CD14-positive monocyte (primary cell): ENCODE measurements around the gene KCTD21. TPM values are rescaled to one million over a fixed set of nuclear protein-coding genes. Genes with fewer than 3 reads are reported as not detected.

Experiments
- DNase-seq, 3 donors: peaks; one replicate each; pipeline ENCODE4 v3.0.0-alpha.2; 2011 to 2022
- H2AFZ ChIP-seq: 2 replicates; pipeline ENCODE4 v1.6.0; 2012; ENCODE audit warnings: mild to moderate bottlenecking, low read depth, low read length, inconsistent platforms; ENCODE audit not compliant: insufficient read depth, poor library complexity, severe bottlenecking
- H3K27ac ChIP-seq, 2 donors: 1 replicate in 1 of 2; 2 replicates in 1 of 2; pipeline ENCODE4 v1.5.1; 2012 to 2013; ENCODE audit warnings: low read length in 2 of 2, control low read depth in 1 of 2, inconsistent platforms in 1 of 2, low read depth in 1 of 2, mild to moderate bottlenecking in 1 of 2
- H3K27me3 ChIP-seq, 2 donors: one replicate each; pipeline versions ENCODE4 v1.6.0 to v1.6.1; 2011 to 2013; ENCODE audit warnings: low read length in 2 of 2; ENCODE audit not compliant: control insufficient read depth in 2 of 2, insufficient read depth in 2 of 2
- H3K36me3 ChIP-seq, 2 donors: replicated peaks in 1 of 2; 1 replicate in 1 of 2; 2 replicates in 1 of 2; pipeline versions ENCODE4 v1.5.1 to v1.6.1; 2012 to 2013; ENCODE audit warnings: low read length in 2 of 2, control low read depth in 1 of 2, inconsistent platforms in 1 of 2, mild to moderate bottlenecking in 1 of 2; ENCODE audit not compliant: insufficient read depth in 2 of 2, control insufficient read depth in 1 of 2
- H3K4me1 ChIP-seq, 2 donors: 1 replicate in 1 of 2; 2 replicates in 1 of 2; pipeline versions ENCODE4 v1.5.1 to v1.6.1; 2012 to 2013; ENCODE audit warnings: low read length in 2 of 2, control low read depth in 1 of 2, inconsistent platforms in 1 of 2, mild to moderate bottlenecking in 1 of 2, moderate library complexity in 1 of 2; ENCODE audit not compliant: insufficient read depth in 2 of 2, control insufficient read depth in 1 of 2
- H3K4me2 ChIP-seq: replicated peaks from 2 replicates; pipeline ENCODE3; 2012; ENCODE audit warnings: low read length, moderate library complexity, mild to moderate bottlenecking; ENCODE audit not compliant: poor library complexity, severe bottlenecking; ENCODE audit errors: extremely low read depth
- H3K4me3 ChIP-seq, 3 experiments: fragments of 200-600 bp in 1 of 3; sonication (generic) in 1 of 3; replicated peaks in 1 of 3; 1 replicate in 2 of 3; 2 replicates in 1 of 3; pipeline ENCODE4 v1.5.1; 2011 to 2013; ENCODE audit warnings: low read length in 3 of 3, mild to moderate bottlenecking in 3 of 3, control low read depth in 2 of 3, low read depth in 2 of 3, inconsistent platforms in 1 of 3, moderate library complexity in 1 of 3
- H3K79me2 ChIP-seq: 2 replicates; pipeline ENCODE4 v1.6.0; 2012; ENCODE audit warnings: mild to moderate bottlenecking, control low read depth, inconsistent platforms, low read length, moderate library complexity; ENCODE audit not compliant: insufficient read depth
- H3K9ac ChIP-seq: 2 replicates; pipeline ENCODE4 v1.6.0; 2017; ENCODE audit warnings: low read length, mild to moderate bottlenecking; ENCODE audit not compliant: insufficient read depth, poor library complexity, severe bottlenecking
- H3K9me3 ChIP-seq, 2 donors: replicated peaks in 1 of 2; 1 replicate in 1 of 2; 2 replicates in 1 of 2; pipeline versions ENCODE4 v1.5.1 to v1.6.1; 2012 to 2013; ENCODE audit warnings: low read length in 2 of 2, control low read depth in 1 of 2; ENCODE audit not compliant: control insufficient read depth in 1 of 2, insufficient read depth in 1 of 2
- H4K20me1 ChIP-seq: 2 replicates; pipeline ENCODE4 v1.6.0; 2012; ENCODE audit warnings: mild to moderate bottlenecking, low read length, control low read depth, moderate library complexity; ENCODE audit not compliant: insufficient read depth
- H3K27ac Mint-ChIP-seq, 7 donors: one replicate each; pipeline ENCODE4 v1.8.0; 2020; ENCODE audit warnings: mild to moderate bottlenecking in 7 of 7, mixed read lengths in 7 of 7, moderate library complexity in 6 of 7, inconsistent platforms in 2 of 7
- H3K27me3 Mint-ChIP-seq, 3 donors: one replicate each; pipeline ENCODE4 v1.8.0; 2021 to 2022; ENCODE audit warnings: low read depth in 3 of 3, mild to moderate bottlenecking in 3 of 3, mixed read lengths in 3 of 3, moderate library complexity in 3 of 3, inconsistent platforms in 1 of 3
- H3K36me3 Mint-ChIP-seq, 2 donors: one replicate each; pipeline ENCODE4 v1.8.0; 2020; ENCODE audit warnings: mixed read lengths in 2 of 2, inconsistent platforms in 1 of 2, mild to moderate bottlenecking in 1 of 2
- H3K4me1 Mint-ChIP-seq: one replicate; pipeline ENCODE4 v1.8.0; 2020; ENCODE audit warnings: mild to moderate bottlenecking, mixed read lengths
- H3K4me3 Mint-ChIP-seq, 2 donors: one replicate each; pipeline ENCODE4 v1.8.0; 2020; ENCODE audit warnings: mild to moderate bottlenecking in 2 of 2, mixed read lengths in 2 of 2, moderate library complexity in 1 of 2
- H3K9me3 Mint-ChIP-seq, 7 donors: one replicate each; pipeline ENCODE4 v1.8.0; 2020 to 2022; ENCODE audit warnings: mixed read lengths in 7 of 7, mild to moderate bottlenecking in 6 of 7, moderate library complexity in 6 of 7, inconsistent platforms in 2 of 7
- CTCF ChIP-seq: fragments of 200-600 bp; IDR thresholded peaks from one replicate; pipeline ENCODE4 v1.8.0; 2022; ENCODE audit warnings: antibody characterized with exemption, mild to moderate bottlenecking
- WGBS: methylation state at CpG from one replicate; pipeline ENCODE4 v1.1.5; 2013; ENCODE audit warnings: missing lambda C conversion rate; ENCODE audit not compliant: insufficient coverage; 5-methylcytosine and 5-hydroxymethylcytosine counted together
- intact Hi-C, 2 donors: fragments of 100-400 bp; cut with micrococcal nuclease; formaldehyde crosslinking; loops; one replicate each; pipeline versions ENCODE4 v1.15.0 to v1.15.1; 2023
- polyA plus RNA-seq, 3 donors: library from polyadenylated mRNA; depleted of rRNA in 1 of 3; unstranded in 2 of 3; stranded (reverse) in 1 of 3; fragments of 300-500 nt in 2 of 3; fragments of >200 nt in 1 of 3; fragmentation: Illumina TruSeq in 2 of 3; gene quantifications; 1 replicate in 2 of 3; 2 replicates in 1 of 3; pipeline ENCODE4 v1.2.3, GENCODE V29; 2012 to 2021

The KCTD21 gene
- polyA plus RNA-seq, 3 donors: 3.2 to 9.2 (median 5.2) TPM

- Histone ChIP-seq H4K20me1 (peaks cover 19% of the 10 kb centered on the region), H3K4me2 (no peak overlapping the region), H3K79me2 (peaks cover 3% of the 10 kb centered on the region), H3K36me3 (peaks cover 6 to 18% of the 10 kb centered on the region in 2 donors), H2AFZ (no peak overlapping the region), H3K9ac (no peak overlapping the region), H3K9me3 (peaks cover 0 to 4% of the 10 kb centered on the region in 2 donors), H3K4me3 (no peak overlapping the region), H3K27ac (no peak overlapping the region), H3K27me3 (no peaks in the 10 kb centered on the region), H3K4me1 (peaks cover 9 to 12% of the 10 kb centered on the region in 2 donors)
- WGBS: 80% methylated on average over 6 of the region's 7 CpGs
- Mint-ChIP-seq H3K36me3 (peaks cover 31 to 44% of the 10 kb centered on the region in 2 donors), H3K4me3 (no peak overlapping the region), H3K4me1 (peaks cover 18% of the 10 kb centered on the region), H3K27me3 (peaks cover 0 to 2% (median 0%) of the 10 kb centered on the region in 3 donors), H3K27ac (peak overlapping the region in 2 of 7 donors; percentile 9 to 67), H3K9me3 (peaks cover 5 to 14% (median 7%) of the 10 kb centered on the region in 7 donors)
- DNase-seq: no peak
- no peak for TF ChIP-seq CTCF
- intact Hi-C loops: no loop called here
Measured at GRCh38 chr11:78179459-78180071, 8.9 kb downstream of the KCTD21 start.

DNA sequence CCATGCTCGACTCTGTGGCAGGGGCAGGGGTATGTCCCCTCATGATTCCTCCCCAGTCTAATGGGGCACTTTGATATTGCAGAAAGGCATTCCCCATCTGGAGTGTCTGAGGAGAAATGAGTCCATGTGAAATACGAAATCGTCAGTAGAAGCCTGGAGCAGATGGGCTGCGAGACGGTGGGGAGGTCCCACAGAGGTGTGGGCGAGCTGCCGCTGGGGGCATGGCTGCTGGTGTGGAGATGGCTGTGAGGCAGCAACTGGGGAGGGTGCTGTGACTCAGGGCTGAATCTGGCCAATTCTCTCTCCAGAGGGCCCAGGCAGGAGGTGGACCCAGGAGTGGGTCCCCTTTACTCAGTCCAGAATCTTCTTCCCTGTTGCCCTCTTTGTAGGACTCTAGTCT lies 11.2 kb downstream of the KCTD21 start:
- WGBS: 100% methylated on average over 1 of the region's 7 CpGs
- Histone ChIP-seq H3K36me3 (peaks cover 16 to 36% of the 10 kb centered on the region in 2 donors), H3K27ac (no peak overlapping the region), H3K27me3 (no peaks in the 10 kb centered on the region), H3K4me3 (no peak overlapping the region), H3K4me2 (no peak overlapping the region), H3K9me3 (peaks cover 0 to 4% of the 10 kb centered on the region in 2 donors), H2AFZ (no peak overlapping the region), H3K79me2 (peaks cover 3% of the 10 kb centered on the region), H3K4me1 (peaks cover 9 to 12% of the 10 kb centered on the region in 2 donors), H3K9ac (no peak overlapping the region), H4K20me1 (peaks cover 19% of the 10 kb centered on the region)
- peaks cover 0 to 2% (median 0%) of the 10 kb centered on the region in 3 donors for H3K27me3 Mint-ChIP-seq
- peaks cover 18% of the 10 kb centered on the region for H3K4me1 Mint-ChIP-seq
- no peak overlapping the region for H3K27ac Mint-ChIP-seq
- intact Hi-C loops: no loop called here
- no peak overlapping the region for H3K4me3 Mint-ChIP-seq
- TF ChIP-seq CTCF: no peak
- DNase-seq: no peak
- peaks cover 5 to 14% (median 7%) of the 10 kb centered on the region in 7 donors for H3K9me3 Mint-ChIP-seq
- H3K36me3 Mint-ChIP-seq: peaks cover 46 to 52% of the 10 kb centered on the region in 2 donors
